ENCODE measurements around the gene GRAP. TPM values are rescaled to one million over a fixed set of nuclear protein-coding genes. Genes with fewer than 3 reads are reported as not detected.

The GRAP gene
- total and polyA plus RNA-seq, 2 experiments from 2014 or later, result 0.24 TPM; not detected in 1

DNA sequence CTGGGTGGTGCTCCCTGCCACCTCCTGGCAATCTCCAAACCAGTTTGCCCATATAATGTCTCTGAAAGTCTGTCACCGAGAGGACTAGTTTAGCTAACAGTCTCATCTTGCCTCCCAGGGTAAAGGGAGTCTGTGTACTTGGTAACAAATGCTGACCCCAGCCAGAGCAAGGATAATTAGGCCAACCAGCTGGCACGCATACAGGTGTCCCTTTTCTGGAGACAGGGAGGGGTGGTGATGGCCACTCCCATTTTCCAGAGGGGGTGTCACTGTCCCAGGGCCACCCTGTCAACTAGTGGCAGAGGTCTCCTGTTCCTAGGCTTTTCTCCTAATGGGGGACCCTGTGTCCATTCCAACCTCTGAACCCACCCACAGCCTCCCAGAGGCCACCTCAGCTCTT, 50.3 kb downstream of the GRAP start:
- no peaks in the 10 kb centered on the region for H3K27me3 ChIP-seq (ENCODE audit: insufficient read depth)
- no peak overlapping the region for H3K27ac Mint-ChIP-seq

More for the DNA sequence above, 50.3 kb downstream of the GRAP start:
- Mint-ChIP-seq H3K4me1 (peaks cover 10% of the 10 kb centered on the region; the same call in 2 of the 3 replicates), H3K4me3 (no peak overlapping the region), H3K9me3 (peaks cover 15% of the 10 kb centered on the region; the same call in 2 of the 3 replicates), H3K27me3 (ENCODE audit: insufficient read depth, low read depth, poor library complexity) (peaks cover 6% of the 10 kb centered on the region), H3K36me3 (ENCODE audit: low read depth) (peaks cover 32% of the 10 kb centered on the region)
- ATAC-seq, result no peak
- no peak for TF ChIP-seq STAT1 (IDR thresholded peaks at IDR 0.05; ENCODE audit: unreplicated experiment)
- TF ChIP-seq EZH2phosphoT487 (IDR thresholded peaks at IDR 0.05; ENCODE audit: unreplicated experiment), result no peak
- TF ChIP-seq ZNF462 (CRISPR knock-in tag; IDR thresholded peaks at IDR 0.05), result no peak
- no peak for TF ChIP-seq POLR2AphosphoS5 (IDR thresholded peaks at IDR 0.05; ENCODE audit: low read depth)
- no peak for TF ChIP-seq ZNF331 (CRISPR knock-in tag; IDR thresholded peaks at IDR 0.05; ENCODE audit: low read depth)
- TF ChIP-seq, protein P1, sequence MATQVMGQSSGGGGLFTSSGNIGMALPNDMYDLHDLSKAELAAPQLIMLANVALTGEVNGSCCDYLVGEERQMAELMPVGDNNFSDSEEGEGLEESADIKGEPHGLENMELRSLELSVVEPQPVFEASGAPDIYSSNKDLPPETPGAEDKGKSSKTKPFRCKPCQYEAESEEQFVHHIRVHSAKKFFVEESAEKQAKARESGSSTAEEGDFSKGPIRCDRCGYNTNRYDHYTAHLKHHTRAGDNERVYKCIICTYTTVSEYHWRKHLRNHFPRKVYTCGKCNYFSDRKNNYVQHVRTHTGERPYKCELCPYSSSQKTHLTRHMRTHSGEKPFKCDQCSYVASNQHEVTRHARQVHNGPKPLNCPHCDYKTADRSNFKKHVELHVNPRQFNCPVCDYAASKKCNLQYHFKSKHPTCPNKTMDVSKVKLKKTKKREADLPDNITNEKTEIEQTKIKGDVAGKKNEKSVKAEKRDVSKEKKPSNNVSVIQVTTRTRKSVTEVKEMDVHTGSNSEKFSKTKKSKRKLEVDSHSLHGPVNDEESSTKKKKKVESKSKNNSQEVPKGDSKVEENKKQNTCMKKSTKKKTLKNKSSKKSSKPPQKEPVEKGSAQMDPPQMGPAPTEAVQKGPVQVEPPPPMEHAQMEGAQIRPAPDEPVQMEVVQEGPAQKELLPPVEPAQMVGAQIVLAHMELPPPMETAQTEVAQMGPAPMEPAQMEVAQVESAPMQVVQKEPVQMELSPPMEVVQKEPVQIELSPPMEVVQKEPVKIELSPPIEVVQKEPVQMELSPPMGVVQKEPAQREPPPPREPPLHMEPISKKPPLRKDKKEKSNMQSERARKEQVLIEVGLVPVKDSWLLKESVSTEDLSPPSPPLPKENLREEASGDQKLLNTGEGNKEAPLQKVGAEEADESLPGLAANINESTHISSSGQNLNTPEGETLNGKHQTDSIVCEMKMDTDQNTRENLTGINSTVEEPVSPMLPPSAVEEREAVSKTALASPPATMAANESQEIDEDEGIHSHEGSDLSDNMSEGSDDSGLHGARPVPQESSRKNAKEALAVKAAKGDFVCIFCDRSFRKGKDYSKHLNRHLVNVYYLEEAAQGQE (IDR thresholded peaks at IDR 0.05; ENCODE audit: unreplicated experiment), result no peak
- TF ChIP-seq JUNB (IDR thresholded peaks at IDR 0.05; ENCODE audit: unreplicated experiment), result no peak
- TF ChIP-seq, protein P2, sequence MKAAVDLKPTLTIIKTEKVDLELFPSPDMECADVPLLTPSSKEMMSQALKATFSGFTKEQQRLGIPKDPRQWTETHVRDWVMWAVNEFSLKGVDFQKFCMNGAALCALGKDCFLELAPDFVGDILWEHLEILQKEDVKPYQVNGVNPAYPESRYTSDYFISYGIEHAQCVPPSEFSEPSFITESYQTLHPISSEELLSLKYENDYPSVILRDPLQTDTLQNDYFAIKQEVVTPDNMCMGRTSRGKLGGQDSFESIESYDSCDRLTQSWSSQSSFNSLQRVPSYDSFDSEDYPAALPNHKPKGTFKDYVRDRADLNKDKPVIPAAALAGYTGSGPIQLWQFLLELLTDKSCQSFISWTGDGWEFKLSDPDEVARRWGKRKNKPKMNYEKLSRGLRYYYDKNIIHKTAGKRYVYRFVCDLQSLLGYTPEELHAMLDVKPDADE (IDR thresholded peaks at IDR 0.05), result no peak
- no peak for TF ChIP-seq CREB1 (CRISPR knock-in tag; IDR thresholded peaks at IDR 0.05; ENCODE audit: low read depth)
- no peak for TF ChIP-seq EZH2 (IDR thresholded peaks at IDR 0.05; ENCODE audit: low read depth, unreplicated experiment)
- no peak for TF ChIP-seq NANOG (IDR thresholded peaks at IDR 0.05; ENCODE audit: borderline replicate concordance)
- TF ChIP-seq ZNF114 (CRISPR knock-in tag; IDR thresholded peaks at IDR 0.05), result no peak
- no peak for TF ChIP-seq CTCF (conservative IDR thresholded peaks at IDR 0.05; ENCODE audit: low read depth in 2 of 2)
- no peak overlapping the region for H3K4me2 ChIP-seq
- H2AFZ ChIP-seq, result no peak overlapping the region
- H3K4me1 ChIP-seq (ENCODE audit: insufficient read depth), result no peaks in the 10 kb centered on the region
- DNase-seq (ENCODE audit: low spot score), result no peak
- peaks cover 35% of the 10 kb centered on the region; the same call in 1 of the 2 replicates for H4K20me1 ChIP-seq (replicated peaks; ENCODE audit: insufficient read depth)
- H3K9me2 ChIP-seq (ENCODE audit: insufficient read depth), result no peaks in the 10 kb centered on the region
- no peak overlapping the region for H3K4me3 ChIP-seq
- no peak overlapping the region for H3K27ac ChIP-seq (ENCODE audit: low read depth)
- H3K36me3 ChIP-seq (ENCODE audit: insufficient read depth), result no peaks in the 10 kb centered on the region
- H3K79me2 ChIP-seq (replicated peaks; ENCODE audit: insufficient read depth), result peaks cover 70% of the 10 kb centered on the region
- no peaks in the 10 kb centered on the region for H3F3A ChIP-seq (replicated peaks; ENCODE audit: low read depth)

All from GM23338 (cell line).